GM21825 (cell line): Measurements from ENCODE around the gene RUNX1.
"Not testable (repeated sequence)": the region's sequence is repeated elsewhere in the genome, so short reads cannot be mapped to it uniquely, and the experiment has no call there.

Experiments
- ATAC-seq: cut with Tn5 transposase; IDR thresholded peaks from one replicate; pipeline ENCODE4 v1.9.1; 2021; ENCODE audit warnings: mild to moderate bottlenecking, moderate library complexity; ENCODE audit not compliant: unreplicated experiment

The RUNX1 gene

GRCh38 chr21:34994766-34995631 is 54.1 kb downstream of the RUNX1 start:
- ATAC-seq, result no peak

DNA sequence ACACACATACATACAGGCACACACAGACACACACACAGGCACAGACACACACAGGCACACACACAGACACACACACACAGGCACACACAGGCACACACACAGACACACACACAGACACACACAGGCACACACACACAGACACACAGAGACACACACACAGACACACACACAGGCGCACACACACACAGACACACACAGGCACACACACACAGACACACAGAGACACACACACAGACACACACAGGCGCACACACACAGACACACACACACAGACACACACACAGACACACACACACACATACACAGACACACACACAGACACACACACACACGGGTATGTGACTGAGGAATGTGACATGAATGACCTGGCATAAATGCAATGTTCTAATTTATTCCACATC is 55.6 kb downstream of the RUNX1 start:
- ATAC-seq, result not testable (repeated sequence)

- no peak for ATAC-seq
Observed at GRCh38 chr21:34992736-34993398, 56.2 kb downstream of the RUNX1 start.

DNA sequence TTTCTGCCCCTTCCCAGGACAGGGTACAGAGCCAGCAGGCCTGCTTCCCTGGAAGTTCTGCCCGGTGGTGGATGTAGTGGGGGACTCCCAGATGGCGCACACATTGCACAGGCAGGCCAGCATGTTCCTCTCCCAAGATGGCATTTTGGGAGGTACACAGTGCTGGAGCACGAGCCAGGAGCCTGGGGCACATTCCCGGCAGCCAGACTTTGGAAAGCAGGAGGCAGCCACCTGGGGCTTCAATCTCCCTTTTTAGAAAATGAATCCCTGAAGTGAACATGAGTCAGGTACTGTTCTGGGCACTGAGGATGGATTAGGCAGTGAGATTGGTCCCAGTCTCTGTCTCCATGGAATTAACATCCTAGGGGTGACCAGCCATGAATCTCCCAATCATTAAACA is 56.9 kb downstream of the RUNX1 start:
- ATAC-seq, result no peak

- ATAC-seq, result no peak
Observed at GRCh38 chr21:34991366-34991957, 57.6 kb downstream of the RUNX1 start.

GRCh38 chr21:34990842-34991241 is 58.3 kb downstream of the RUNX1 start:
- ATAC-seq, result no peak

- ATAC-seq, result no peak
Observed at GRCh38 chr21:34989337-34990151, 59.6 kb downstream of the RUNX1 start.

GRCh38 chr21:34988625-34989024 is 60.5 kb downstream of the RUNX1 start:
- ATAC-seq, result no peak

- ATAC-seq, result no peak
Observed at GRCh38 chr21:34988139-34988538, 61.0 kb downstream of the RUNX1 start.

GRCh38 chr21:34987501-34988072 is 61.5 kb downstream of the RUNX1 start:
- no peak for ATAC-seq

DNA sequence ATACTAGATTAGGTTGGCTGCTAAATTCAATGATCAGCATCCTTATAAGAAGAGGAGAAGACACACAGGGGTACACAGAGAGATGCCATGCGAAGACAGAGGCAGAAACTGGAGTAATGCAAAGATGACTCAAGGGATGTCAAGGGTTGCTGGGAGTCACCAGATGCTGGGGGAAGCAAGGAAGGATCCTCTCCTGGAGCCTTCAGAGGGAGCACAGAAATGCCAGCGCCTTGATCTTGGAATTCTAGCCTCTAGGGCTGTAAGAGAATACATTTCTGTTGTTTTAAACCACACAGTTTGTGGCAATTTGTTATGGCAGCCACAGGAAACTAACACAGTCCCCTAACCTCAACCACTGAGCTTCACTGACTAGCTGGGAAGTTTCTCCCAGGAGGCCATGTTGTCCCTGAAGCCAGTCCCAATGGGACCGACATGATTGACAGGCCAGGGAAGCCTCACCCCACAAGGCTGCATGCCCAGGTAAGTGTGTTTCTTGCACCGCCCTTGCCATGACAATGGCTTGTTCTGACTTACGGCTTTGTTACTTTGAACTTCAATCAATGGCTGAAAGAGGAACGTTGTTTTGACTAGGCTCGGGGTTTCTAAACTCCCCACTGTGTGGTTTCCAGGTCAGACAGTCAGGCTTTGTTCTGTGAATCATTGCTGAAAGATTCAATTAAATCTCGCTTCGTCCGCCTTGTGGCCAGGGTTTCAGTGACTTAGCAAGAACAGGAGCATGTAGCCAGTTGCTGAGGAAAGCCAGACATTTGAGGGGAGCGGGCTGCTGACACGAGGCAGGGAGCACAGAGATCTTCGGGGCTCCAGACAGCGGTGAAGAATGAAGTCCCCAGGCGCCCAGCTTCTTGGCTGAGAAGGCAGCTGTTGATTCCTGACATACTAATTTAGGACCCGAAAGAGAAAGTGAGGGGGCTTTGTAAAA is 62.3 kb downstream of the RUNX1 start:
- ATAC-seq, result peak; percentile 66

DNA sequence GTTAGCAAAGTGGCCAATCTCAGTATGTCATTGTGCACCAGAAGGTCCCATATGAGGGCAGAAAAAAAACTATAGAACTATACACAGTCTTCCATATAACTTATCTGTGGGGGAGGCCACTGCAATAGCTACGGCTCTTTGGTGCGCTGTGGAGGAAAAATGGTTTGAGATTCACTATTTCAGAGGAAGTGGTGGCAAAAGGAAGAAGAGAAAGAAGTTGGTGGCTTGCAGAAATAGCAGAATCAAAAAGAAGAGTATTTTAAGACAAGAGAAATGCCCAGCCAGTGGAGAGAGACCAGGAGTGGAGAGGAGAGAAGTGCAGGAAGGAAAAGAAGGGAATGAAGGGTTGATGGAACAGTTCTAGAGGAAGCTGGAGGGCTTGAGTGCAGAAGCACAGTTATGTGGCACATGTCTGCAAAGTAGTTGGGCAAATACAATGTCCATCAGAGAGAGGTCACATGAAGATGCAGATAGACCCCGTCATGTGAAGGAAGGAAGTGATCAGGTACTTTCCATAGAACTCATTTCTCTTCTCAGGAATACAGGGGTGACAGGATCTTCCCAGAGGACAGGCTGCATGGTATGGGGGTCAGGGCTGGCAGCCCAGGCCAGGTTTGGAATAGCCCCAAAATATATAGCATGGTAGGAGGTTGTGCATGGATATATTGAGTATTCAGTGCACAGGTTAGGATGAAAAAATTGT is 64.6 kb downstream of the RUNX1 start:
- no peak for ATAC-seq

DNA sequence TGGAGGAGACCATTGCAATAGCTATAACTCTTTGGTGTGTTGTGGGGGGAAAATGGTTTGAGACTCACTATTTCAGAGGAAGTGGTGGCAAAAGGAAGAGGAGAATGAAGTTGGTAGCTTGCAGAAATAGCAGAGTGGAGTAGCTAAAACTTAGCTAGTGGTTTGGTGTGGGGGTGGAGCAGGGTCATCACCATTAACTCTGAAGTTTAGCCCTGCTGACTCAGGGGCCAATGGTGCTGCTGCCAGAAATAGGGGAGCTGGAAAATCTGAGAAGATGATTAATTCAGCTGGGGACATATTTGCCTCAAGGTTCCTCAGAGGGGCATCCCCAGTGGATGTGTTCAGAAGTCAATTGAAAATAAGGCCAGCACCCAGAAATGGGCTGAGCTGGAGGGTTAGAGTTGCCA is 65.4 kb downstream of the RUNX1 start:
- ATAC-seq, result peak; percentile 30

DNA sequence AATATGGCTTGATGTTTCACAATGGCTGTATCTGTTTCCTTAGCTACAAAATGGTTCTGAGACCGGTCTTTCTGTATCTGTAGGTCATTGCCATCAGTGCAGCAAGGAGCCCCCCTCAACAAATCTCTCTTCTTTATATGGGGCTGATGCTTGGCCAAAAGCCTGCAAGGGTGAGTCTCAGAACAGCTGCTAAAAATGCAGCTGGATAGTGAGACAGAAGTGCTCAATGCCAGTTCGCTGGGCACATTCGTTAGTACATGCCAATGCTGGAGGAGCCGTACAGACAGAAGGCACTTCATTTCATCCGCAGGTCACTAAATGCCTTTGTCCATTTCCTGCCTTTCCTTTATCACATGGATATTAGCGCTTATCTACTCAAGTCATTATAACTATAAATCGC is 67.3 kb downstream of the RUNX1 start:
- no peak for ATAC-seq

DNA sequence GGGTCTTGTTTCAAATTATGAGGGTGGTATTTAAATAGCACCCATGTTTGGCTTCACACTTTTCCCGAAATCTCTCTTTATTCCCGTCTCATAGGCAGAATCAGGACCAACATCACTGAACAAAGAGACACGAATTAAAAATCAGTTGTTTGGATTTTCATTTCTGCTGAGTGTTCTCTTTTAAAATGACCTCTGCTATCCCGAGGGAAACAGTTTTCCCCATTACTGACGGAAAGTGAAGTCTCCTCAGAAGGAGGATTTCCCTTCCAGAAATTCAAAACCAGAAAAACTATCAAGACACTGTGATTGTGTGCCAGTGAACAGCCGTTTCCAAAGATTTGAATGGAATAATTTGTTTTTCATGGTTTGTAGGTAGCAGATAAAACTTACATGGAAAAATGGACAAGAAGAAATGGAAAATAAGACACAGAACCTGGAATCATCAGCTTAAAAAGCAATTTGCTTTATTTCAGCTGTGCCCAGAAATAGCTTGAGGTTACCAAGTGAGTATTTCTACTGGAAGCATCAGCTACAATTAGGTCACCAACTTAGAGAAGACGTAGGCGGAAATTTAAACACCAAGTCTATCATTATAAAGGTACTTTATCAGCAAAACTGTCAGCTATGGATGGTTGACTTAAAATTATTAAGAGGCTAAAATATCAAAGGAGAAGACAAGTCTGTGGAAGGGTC is 68.5 kb downstream of the RUNX1 start:
- no peak for ATAC-seq

GRCh38 chr21:34979383-34979782 is 69.7 kb downstream of the RUNX1 start:
- ATAC-seq, result no peak

- ATAC-seq, result no peak
Observed at GRCh38 chr21:34977333-34977732, 71.8 kb downstream of the RUNX1 start.

- peak; percentile 86 for ATAC-seq
Observed at GRCh38 chr21:34974162-34974981, 74.7 kb downstream of the RUNX1 start.
